ENCODE data around the gene SLC5A2.
"Not testable (repeated sequence)": the region's sequence is repeated elsewhere in the genome, so short reads cannot be mapped to it uniquely, and the experiment has no call there.

Gene SLC5A2

DNA sequence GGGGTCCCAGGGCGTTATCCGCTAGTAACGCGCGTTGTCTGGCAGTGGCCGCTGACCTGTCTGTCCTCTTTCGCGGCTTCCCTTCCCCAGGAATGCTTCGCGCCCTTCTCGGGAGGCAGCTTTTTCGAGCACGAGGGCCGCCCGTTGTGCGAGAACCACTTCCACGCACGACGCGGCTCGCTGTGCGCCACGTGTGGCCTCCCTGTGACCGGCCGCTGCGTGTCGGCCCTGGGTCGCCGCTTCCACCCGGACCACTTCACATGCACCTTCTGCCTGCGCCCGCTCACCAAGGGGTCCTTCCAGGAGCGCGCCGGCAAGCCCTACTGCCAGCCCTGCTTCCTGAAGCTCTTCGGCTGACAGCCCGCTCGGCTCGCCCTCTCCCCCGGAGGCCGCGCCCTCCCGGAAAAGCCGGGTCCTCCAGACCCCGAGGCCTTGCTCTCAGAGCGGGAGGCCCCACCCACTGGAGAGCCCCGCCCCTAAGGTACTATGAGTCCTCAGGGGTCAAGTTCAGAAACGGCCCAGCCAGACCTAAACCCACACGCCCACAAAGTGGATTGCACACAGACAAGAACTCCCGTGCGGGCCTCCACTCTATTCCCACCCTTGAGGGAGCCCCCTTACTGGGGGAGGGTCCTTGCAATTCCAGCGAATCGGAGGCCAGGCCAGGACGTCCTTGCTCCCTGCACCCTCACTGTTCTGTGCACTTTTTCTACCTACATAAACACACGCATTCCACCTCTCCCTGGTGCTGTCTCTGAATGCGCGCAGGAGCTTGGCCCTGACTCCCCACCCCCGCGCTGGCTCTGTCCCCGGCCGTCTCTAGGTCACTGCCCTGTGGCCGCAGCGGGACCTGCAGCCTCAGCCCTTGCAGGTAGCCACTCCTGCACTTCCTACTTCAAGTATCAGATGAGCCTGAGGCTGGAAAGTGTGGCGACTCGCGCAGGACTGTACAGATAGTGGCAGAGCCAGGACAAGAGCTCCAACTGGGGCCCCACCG is 5.4 kb upstream of the SLC5A2 start:
- DNase-seq: peak; percentile 56

DNA sequence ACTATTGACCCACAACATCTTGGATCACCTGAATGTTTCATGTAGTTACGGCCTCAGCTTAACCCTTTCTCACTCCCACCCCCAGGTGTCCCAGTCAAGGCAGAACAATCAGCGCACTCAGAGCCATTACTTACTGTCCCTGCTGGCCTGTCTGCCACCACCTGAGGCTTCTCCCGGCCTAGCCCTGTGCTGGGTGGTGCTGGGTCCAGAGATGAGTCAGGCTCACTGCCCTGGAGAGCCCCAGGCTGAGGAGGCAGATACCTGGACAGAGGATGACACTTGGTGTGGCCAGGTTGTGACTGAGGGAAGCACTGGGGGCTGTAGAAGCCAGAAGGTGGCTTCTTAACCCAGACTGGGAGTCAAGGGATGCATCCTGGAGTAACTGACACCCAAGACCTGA is 4.0 kb upstream of the SLC5A2 start:
- no peak for DNase-seq

DNA sequence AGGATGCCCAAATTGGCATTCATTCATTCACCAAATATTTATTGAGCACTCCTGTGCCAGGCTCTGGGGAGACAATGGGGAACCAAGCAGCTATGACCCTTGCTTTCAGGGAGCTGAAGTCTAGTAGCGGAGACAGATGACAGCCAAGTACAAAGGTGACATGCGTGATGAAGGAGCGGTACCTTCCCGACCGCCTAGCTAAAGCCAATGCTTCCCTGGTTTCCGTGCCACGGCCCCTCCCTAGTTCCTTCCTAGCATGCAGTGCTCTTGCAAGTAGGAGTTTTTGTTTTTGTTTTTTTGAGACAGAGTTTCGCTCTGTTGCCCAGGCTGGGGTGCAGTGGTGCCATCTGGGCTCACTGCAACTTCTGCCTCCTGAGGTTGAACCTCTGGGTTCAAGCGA is 3.2 kb upstream of the SLC5A2 start:
- DNase-seq: no peak

DNA sequence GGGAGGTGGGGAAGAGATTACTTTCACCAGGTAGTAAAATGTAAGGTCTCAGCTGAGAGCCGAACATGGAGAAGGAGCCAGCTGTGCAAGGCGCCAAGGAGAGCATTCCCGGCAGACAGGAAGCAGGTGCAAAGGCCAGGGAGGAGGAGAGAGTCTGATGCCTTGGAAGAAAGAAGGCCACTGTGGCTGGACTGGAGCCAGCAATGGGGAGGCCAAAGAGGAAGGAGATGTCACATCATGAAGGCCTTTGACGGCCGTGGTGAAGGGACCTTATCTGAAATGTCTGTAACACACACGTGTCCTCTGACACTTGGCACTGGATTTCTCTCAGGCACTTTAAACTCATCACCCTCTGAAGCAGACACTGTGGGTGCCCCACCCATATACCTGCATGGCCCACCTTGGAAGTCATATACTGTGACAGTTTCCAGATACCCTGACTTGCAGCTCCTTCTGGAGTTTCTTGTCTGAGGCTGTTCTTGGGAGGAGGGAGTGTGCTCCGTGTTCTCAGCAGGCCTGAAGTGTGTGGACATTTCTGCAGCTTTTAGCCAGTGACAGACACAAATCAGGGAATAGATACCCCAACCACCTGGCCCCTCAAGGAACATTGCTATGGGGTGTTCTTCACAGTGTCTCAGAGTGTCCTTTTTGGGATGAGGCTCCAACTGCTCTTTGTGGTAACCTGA is 1.9 kb upstream of the SLC5A2 start:
- peak; percentile 6 for DNase-seq

DNA sequence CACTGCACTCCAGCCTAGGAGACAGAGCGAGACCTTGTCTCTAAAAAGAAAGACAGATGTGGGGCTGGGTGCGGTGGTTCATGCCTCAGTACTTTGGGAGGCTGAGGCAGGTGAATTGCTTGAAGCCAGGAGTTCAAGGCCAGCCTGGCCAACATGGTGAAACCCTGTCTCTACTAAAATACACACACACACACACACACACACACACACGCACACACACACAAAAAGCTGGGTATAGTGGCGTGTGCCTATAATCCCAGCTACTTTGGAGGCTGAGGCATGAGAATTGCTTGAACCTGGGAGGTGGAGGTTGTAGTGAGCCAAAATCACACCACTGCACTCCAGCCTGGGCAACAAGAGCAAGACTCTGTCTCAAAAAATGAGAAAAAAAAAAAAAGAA is 1.1 kb downstream of the SLC5A2 start:
- DNase-seq: not testable (repeated sequence)

DNA sequence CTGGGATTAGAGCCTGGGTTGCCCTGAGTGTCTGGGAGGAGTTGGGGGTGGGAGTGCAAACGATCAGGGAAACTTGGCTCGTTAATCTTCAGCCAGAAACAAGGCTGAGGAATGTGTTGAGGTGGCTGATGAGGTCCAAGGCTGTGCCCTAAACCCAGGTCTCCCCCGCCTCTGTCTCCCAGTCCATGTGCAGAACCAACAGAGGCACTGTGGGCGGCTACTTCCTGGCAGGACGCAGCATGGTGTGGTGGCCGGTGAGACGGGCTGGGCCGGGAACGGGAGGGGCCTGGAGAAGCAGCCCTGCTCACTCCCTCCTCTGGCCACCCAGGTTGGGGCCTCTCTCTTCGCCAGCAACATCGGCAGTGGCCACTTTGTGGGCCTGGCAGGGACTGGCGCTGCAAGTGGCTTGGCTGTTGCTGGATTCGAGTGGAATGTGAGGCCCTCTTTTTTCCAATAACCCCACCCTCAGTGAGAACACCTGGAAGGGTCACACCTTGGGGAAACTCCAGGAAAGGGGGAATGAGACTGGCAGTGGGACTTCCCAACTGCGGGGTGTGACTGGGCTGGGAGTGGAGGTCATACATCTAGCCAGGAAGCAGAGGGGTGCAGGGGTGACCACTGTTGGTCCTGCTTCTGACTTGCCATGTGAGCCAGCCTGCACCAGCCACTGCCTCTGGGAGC is 1.7 kb downstream of the SLC5A2 start:
- DNase-seq: no peak

DNA sequence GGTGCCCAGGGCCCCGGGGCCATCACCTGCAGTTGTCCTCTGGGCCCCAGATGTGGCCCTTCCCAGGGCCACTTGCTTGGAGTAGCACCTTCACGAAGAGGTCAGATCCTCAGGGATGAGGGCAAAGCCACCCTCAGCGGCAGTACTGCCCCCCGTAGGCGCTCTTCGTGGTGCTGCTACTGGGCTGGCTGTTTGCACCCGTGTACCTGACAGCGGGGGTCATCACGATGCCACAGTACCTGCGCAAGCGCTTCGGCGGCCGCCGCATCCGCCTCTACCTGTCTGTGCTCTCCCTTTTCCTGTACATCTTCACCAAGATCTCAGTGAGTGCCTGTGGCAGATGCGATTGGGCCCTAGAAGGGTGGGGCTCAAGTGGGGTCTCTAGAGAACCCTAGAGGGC is 2.6 kb downstream of the SLC5A2 start:
- DNase-seq: no peak

DNA sequence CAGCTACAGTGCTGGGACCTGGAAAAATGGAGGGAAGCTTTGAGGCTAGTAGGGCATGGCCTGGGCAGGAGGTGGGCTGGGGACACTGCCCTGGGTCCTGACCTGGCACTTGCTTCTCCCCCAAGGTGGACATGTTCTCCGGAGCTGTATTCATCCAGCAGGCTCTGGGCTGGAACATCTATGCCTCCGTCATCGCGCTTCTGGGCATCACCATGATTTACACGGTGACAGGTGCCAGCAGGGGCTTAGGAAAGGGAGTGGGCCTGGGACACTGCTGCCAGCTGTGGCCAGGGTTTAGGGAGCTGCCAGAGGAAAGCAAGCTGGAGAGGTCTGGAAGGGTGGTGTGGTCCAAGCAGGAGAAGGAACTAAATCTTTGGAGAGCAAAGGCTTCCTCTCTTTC is 3.1 kb downstream of the SLC5A2 start:
- DNase-seq: no peak

DNA sequence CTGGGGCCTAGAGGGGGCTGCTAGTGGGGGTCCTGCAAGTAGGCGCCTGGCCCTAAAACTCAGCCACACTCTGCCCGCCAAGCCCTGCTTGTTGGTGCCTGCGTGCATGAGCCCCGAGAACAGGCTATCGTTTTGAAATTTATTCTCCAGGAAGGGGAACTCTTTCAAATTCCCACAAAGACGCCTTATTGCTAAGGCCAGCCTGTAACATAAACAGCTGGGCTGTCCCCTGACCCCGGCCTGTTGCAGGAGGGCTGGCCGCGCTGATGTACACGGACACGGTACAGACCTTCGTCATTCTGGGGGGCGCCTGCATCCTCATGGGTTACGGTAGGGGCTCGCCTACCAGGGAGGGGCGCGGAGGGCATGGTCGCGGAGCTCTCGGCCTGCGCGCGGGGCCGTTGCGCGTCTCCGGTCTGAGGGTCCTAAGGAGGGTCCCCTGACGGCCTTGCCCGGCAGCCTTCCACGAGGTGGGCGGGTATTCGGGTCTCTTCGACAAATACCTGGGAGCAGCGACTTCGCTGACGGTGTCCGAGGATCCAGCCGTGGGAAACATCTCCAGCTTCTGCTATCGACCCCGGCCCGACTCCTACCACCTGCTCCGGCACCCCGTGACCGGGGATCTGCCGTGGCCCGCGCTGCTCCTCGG is 4.3 kb downstream of the SLC5A2 start:
- no peak for DNase-seq

DNA sequence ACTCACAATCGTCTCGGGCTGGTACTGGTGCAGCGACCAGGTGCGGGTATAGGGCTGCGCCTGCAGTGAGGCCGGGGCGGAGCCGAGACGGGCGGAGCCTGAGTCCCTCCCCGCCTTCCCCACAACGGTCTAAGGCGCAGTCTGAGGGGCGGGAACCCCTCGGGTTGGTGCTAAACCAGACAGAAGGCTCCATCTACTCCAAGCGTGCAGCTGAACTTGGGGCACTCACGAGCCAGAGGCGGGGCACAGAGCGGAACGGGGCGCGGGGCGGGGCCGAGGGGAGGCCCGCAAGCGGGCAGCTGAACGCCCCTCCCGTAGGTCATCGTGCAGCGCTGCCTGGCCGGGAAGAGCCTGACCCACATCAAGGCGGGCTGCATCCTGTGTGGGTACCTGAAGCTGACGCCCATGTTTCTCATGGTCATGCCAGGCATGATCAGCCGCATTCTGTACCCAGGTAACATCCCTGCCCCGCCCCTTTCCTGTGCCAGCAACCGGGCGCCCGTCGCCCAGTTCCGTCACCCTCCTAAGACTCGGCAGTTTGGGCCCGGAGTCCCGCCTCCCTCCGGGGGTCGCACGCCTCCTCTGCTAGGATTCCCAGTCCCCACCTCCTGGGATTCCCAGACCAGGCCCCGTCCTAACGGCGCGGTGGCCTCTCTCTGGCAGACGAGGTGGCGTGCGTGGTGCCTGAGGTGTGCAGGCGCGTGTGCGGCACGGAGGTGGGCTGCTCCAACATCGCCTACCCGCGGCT is 5.0 kb downstream of the SLC5A2 start:
- DNase-seq: no peak

DNA sequence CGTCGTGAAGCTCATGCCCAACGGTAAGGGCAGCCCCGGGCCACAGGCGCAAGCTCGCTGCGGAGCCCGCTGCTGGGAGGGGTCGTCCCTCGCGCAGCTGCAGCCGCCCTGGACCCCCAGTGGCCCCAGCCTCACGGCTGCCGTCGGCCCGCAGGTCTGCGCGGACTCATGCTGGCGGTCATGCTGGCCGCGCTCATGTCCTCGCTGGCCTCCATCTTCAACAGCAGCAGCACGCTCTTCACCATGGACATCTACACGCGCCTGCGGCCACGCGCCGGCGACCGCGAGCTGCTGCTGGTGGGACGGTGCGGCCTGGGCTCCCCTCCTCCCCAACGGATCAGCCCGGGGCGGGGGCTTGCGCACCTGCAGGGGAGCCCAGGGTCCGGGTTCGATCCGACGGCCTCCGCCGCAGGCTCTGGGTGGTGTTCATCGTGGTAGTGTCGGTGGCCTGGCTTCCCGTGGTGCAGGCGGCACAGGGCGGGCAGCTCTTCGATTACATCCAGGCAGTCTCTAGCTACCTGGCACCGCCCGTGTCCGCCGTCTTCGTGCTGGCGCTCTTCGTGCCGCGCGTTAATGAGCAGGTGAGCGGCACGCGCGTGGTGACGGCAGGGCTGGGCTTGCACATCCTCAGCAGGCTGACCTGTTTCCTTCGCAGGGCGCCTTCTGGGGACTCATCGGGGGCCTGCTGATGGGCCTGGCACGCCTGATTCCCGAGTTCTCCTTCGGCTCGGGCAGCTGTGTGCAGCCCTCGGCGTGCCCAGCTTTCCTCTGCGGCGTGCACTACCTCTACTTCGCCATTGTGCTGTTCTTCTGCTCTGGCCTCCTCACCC is 5.8 kb downstream of the SLC5A2 start:
- DNase-seq: no peak

DNA sequence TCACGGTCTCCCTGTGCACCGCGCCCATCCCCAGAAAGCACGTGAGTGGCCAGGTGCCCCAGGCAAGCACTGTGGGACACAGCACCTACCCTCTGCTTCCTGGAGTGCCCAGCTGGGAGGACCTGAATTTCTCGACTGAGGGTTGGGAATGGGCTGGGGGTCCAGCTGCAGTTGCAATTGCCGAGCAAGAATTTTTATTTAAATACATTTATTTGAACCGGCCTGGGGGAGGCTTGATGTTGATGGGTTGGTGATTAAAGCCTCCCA is 6.3 kb downstream of the SLC5A2 start:
- no peak for DNase-seq

DNA sequence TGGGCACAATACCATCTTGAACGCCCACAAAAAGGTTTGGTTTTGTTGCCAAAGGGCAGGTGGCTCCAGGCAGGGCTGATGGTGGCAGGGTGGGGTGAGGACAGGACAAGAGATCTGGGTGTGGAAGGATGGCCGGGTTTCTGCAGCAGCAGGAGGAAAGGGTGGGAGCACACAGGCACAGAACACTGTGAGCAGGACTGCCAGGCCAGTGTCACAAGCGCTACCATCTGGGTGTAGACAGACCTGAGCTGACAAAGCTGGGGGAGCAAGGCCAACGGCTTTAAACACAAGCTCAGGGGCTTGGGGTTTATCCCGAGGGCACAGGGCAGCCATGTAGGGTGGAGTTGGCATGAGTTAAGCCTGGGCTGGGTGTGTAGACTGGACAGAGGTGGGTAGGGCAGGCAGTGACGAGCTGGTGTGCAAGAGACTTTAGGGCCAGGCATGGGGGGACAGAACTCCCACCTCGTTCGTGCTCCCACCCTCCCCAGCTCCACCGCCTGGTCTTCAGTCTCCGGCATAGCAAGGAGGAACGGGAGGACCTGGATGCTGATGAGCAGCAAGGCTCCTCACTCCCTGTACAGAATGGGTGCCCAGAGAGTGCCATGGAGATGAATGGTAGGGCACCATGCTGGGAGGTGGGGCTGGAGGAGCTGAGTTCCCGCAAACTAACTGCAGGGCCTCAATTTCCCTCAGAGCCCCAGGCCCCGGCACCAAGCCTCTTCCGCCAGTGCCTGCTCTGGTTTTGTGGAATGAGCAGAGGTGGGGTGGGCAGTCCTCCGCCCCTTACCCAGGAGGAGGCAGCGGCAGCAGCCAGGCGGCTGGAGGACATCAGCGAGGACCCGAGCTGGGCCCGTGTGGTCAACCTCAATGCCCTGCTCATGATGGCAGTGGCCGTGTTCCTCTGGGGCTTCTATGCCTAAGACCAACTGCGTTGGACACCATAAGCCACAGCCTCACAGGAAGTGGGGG is 7.0 kb downstream of the SLC5A2 start:
- no peak for DNase-seq

DNA sequence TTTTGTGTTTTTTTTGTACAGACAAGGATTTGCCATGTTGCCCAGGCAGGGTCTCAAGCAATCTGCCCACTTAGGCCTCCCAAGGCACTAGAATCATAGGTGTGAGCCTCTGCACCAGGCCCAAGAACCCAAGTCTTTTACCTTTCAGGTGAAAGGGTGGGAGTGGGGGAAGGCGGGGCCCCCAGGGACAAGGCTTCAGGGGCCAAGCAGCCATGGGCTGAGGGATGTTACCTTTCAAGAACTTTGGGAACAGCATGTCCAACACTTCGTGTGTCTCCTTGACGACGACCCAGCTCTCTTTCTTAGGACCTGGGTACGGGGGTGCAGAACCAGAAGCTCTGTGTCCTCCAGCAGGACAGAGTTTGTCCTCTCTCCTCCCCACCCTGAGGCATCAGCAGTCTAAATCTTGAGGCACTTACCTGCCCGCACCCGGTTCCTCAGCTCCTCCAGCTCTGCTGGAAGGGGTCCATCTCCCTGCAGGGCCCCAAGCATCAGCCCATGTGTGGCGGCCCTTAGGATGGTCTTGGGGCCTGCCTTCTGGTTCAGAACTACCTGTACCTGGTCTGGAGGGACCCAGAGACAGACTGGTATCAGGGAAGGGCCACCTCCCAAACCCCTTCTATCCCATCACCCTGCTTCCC is 9.0 kb downstream of the SLC5A2 start:
- no peak for DNase-seq

DNA sequence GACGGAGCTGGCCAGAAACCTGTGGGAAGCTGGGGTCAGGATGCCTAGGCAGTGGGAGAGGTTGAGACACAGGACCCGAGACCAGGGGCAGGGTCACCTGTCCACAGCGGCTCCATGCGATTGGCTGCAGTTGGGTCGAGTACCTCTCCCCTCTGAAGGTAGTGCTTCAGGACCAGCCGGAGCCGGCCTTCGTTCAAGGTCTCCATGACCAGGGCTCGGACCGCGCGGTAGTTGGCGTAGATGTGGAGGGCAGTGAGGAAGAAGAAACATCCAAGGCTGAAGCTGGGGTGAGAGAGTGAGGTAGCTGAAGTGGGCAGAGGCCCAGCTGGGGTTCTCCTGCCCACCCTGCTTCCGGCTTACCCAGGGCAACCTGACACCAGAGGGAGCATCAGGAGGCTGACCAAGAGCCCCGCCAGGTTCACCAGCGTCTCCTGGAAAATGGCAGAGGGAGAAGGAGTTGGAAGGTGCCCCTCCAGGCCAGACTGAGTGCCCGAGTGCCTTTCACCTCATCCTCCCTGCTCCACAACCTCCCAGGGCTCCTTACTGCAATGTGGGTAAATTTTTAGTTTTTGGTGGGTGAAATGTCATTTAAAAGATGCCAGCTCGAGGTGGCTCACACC is 10.7 kb downstream of the SLC5A2 start:
- no peak for DNase-seq

DNA sequence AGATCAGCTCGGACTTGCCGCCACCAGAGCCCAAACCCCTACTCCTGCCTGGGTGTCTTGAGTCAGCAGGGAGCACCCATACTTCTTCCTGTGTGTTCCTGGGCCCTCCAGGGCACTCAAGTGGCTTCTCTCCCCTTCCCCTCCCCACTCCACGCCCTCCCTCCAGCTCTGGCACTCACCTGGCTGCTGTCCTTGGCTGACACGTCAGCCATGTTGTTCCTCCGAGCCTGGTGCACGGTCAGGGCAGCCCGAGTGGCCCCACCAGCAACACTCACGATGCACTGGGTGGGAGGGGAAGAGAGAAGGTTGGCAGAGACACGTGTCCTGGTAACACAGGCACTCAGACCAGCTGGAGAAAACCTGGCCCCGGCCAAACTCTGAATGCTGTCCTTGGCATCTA is 13.7 kb downstream of the SLC5A2 start:
- DNase-seq: no peak

DNA sequence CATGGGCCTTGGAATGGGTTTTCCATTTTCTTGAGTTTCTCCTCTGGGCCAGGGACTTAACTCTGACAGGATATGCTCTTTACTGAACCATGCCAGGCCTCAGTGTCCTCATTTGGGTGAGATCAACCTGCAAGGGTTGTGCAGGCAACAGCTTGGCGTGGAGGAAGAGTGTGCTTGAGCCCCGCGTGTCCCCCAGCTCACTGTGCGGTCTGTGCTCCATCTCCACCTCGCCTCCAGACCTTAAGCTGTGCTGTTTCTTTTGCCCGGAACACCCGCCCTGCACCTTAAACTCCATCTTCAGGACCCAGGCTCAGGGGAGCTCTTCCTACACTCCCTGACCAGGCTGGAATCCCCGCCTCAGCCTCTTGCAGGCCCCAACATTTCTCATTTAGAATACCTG is 15.6 kb downstream of the SLC5A2 start:
- no peak for DNase-seq

DNA sequence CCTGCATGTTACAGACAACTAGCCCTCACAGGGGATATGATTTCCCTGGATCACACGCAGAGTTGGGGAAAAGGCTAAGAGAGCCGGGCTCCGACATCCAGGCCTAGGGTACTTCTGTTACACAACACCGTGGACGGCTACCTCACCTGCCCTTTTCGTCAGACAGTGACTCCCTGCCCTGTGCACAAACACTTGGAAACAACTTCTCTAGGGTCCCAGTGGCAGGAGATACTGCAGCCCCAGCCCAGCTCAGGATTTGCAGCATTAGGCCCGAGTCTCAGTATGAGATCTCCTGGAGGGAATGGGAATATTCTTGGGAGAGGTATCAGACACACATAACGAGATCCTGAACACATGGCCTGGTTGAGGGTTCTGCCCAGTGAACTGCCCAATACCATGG is 17.0 kb downstream of the SLC5A2 start:
- DNase-seq: no peak

DNA sequence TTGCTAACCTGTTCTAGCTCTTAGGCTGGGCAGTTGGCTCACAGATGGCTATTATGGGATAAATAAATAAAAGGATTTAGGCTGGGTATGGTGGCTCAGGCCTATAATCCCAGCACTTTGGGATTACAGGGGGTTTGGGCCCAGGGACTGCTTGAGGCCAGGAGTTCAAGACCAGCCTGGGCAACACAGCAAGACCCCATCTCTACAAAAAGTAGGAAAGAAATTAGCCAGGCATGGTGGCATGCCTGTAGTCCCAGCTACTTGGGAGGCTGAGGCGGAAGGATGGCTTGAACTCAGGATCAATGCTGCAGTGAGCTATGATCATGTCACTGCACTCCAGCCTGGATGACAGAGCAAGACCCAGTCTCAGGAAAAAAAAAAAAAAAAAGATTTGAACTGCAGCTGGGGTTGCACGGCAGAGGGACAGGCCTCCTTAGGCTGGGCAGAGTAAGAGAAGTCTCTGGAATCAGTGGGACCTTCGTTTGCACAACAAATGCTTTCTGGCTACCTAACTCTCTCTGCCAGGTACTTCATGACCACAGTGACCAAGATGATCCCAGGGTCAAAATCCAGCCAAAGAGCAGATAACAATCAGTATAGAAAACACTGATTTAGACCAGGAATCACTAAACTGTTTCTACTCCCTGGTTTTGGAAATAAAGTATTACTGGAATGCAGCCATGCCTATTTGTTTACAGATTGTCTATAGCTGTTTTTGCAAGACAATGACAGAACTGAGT is 18.5 kb downstream of the SLC5A2 start:
- no peak for DNase-seq

Data from GF-D8 (cell line).